ENCODE data around the gene AKAP6. TPM values are rescaled to one million over a fixed set of nuclear protein-coding genes. Genes with fewer than 3 reads are reported as not detected.
A peak's percentile ranks its signal among the peaks of the same experiment; 100 is the strongest.

Gene AKAP6
- total RNA-seq, 1 donor from 2014 or later = 2.8 TPM

GRCh38 chr14:32654106-32654505 is 325.0 kb downstream of the AKAP6 start:
- no peak for TF ChIP-seq CTCF (IDR thresholded peaks at IDR 0.05; ENCODE audit: insufficient read depth, low read depth, low read length)
- no peak for TF ChIP-seq EZH2 (IDR thresholded peaks at IDR 0.05; ENCODE audit: insufficient read depth, low read length)
- Histone ChIP-seq H3K36me3 (ENCODE audit: insufficient read depth, low read length) (no peaks in the 10 kb centered on the region), H3K27ac (ENCODE audit: low read depth, low read length) (no peak overlapping the region), H3K4me2 (ENCODE audit: low read length) (no peak overlapping the region), H3K4me3 (ENCODE audit: insufficient read depth, low read depth, low read length) (no peak overlapping the region), H4K20me1 (ENCODE audit: insufficient read depth, low read length) (no peaks in the 10 kb centered on the region), H3K4me1 (ENCODE audit: insufficient read depth, low read length) (no peaks in the 10 kb centered on the region), H2AFZ (ENCODE audit: low read depth, low read length) (no peak overlapping the region), H3K27me3 (ENCODE audit: insufficient read depth, low read length) (no peaks in the 10 kb centered on the region), H3K9ac (ENCODE audit: low read length) (no peak overlapping the region), H3K9me3 (ENCODE audit: insufficient read depth, low read depth, low read length) (no peaks in the 10 kb centered on the region), H3K79me2 (ENCODE audit: insufficient read depth, low read length) (no peaks in the 10 kb centered on the region)
- FAIRE-seq = no peak
- Mint-ChIP-seq H3K36me3 (ENCODE audit: low read depth, unreplicated experiment) (no peaks in the 10 kb centered on the region), H3K4me1 (ENCODE audit: low read depth, unreplicated experiment) (peaks cover 6% of the 10 kb centered on the region), H3K9me3 (ENCODE audit: unreplicated experiment) (no peaks in the 10 kb centered on the region), H3K4me3 (ENCODE audit: unreplicated experiment) (no peak overlapping the region), H3K27me3 (ENCODE audit: low read depth, unreplicated experiment) (no peaks in the 10 kb centered on the region), H3K27ac (ENCODE audit: unreplicated experiment) (no peak overlapping the region)
- no peak for DNase-seq (ENCODE audit: low read depth)

- H2AFZ ChIP-seq (ENCODE audit: low read depth, low read length) = peak overlapping the region; percentile 50
- Mint-ChIP-seq H3K27me3 (ENCODE audit: low read depth, unreplicated experiment) (no peaks in the 10 kb centered on the region), H3K4me3 (ENCODE audit: unreplicated experiment) (no peak overlapping the region)
These were observed 327.5 kb downstream of the AKAP6 start for GRCh38 chr14:32656601-32657000.

More at GRCh38 chr14:32656601-32657000, 327.5 kb downstream of the AKAP6 start:
- DNase-seq (ENCODE audit: low read depth) (no peak), FAIRE-seq (no peak)
- no peak overlapping the region for H3K27ac Mint-ChIP-seq (ENCODE audit: unreplicated experiment)
- Histone ChIP-seq H3K27me3 (ENCODE audit: insufficient read depth, low read length) (no peaks in the 10 kb centered on the region), H3K36me3 (ENCODE audit: insufficient read depth, low read length) (no peaks in the 10 kb centered on the region), H3K9me3 (ENCODE audit: insufficient read depth, low read depth, low read length) (no peaks in the 10 kb centered on the region), H3K9ac (ENCODE audit: low read length) (no peak overlapping the region), H3K4me2 (ENCODE audit: low read length) (no peak overlapping the region), H4K20me1 (ENCODE audit: insufficient read depth, low read length) (no peaks in the 10 kb centered on the region), H3K27ac (ENCODE audit: low read depth, low read length) (no peak overlapping the region), H3K79me2 (ENCODE audit: insufficient read depth, low read length) (no peaks in the 10 kb centered on the region), H3K4me3 (ENCODE audit: insufficient read depth, low read depth, low read length) (no peak overlapping the region), H3K4me1 (ENCODE audit: insufficient read depth, low read length) (no peaks in the 10 kb centered on the region)
- peaks cover 6% of the 10 kb centered on the region for H3K4me1 Mint-ChIP-seq (ENCODE audit: low read depth, unreplicated experiment)
- no peaks in the 10 kb centered on the region for H3K36me3 Mint-ChIP-seq (ENCODE audit: low read depth, unreplicated experiment)
- TF ChIP-seq CTCF (IDR thresholded peaks at IDR 0.05; ENCODE audit: insufficient read depth, low read depth, low read length) = no peak
- no peak for TF ChIP-seq EZH2 (IDR thresholded peaks at IDR 0.05; ENCODE audit: insufficient read depth, low read length)
- H3K9me3 Mint-ChIP-seq (ENCODE audit: unreplicated experiment) = no peaks in the 10 kb centered on the region
